K562 (cell line): ENCODE measurements around the gene MYOZ1. TPM values are rescaled to one million over a fixed set of nuclear protein-coding genes. Genes with fewer than 3 reads are reported as not detected.

Experiments used
- BRD9 ChIP-seq: fragments of 450-650 bp; IDR thresholded peaks from 2 replicates; pipeline ENCODE4 v1.6.1; 2018; ENCODE audit warnings: low read depth; ENCODE audit not compliant: partially characterized antibody
- COPS2 ChIP-seq: fragments of 450-650 bp; conservative IDR thresholded peaks from 2 replicates; pipeline ENCODE4 v1.6.1; 2016; ENCODE audit warnings: mild to moderate bottlenecking, moderate library complexity
- FOXA1 ChIP-seq: fragments of 450-650 bp; IDR thresholded peaks from 2 replicates; pipeline ENCODE4 v1.6.1; 2016; ENCODE audit warnings: mild to moderate bottlenecking, borderline replicate concordance
- FOXM1 ChIP-seq, 2 experiments: fragments of 450-650 bp in 1 of 2; sonication (generic) in 1 of 2; formaldehyde crosslinking in 1 of 2; IDR thresholded peaks; 2 replicates each; pipeline versions ENCODE4 v1.6.1 to v1.9.0; 2017 to 2022; ENCODE audit warnings: low read depth in 2 of 2, mild to moderate bottlenecking in 2 of 2, missing genetic modification reagents in 1 of 2, moderate library complexity in 1 of 2
- HES1 ChIP-seq: fragments of 450-650 bp; IDR thresholded peaks from 2 replicates; pipeline ENCODE4 v1.6.1; 2016; ENCODE audit warnings: low read depth, mild to moderate bottlenecking, moderate library complexity
- HNRNPUL1 ChIP-seq: fragments of 200-400 bp; formaldehyde crosslinking; IDR thresholded peaks from 2 replicates; pipeline ENCODE4 v1.6.1; 2017; ENCODE audit warnings: low read length
- NFIX ChIP-seq: fragments of 250-450 bp; sonication (Bioruptor Pico); IDR thresholded peaks from 2 replicates; pipeline ENCODE4 v1.4.0; 2020; ENCODE audit warnings: low read depth, mild to moderate bottlenecking, moderate library complexity
- POLR3G ChIP-seq: IDR thresholded peaks from 2 replicates; pipeline ENCODE4 v1.6.1; 2011; ENCODE audit not compliant: insufficient read length, insufficient replicate concordance; ENCODE audit errors: extremely low read depth
- PTTG1 ChIP-seq: fragments of 450-650 bp; IDR thresholded peaks from 2 replicates; pipeline ENCODE4 v1.6.1; 2016; ENCODE audit warnings: low read depth, mild to moderate bottlenecking, missing genetic modification characterization, missing compliant biosample characterization
- SNRNP70 ChIP-seq: fragments of 200-400 bp; formaldehyde crosslinking; optimal IDR thresholded peaks from 2 replicates; pipeline ENCODE3; 2017; ENCODE audit warnings: low read depth, low read length
- TBP ChIP-seq: optimal IDR thresholded peaks from 2 replicates; pipeline ENCODE3; 2011; ENCODE audit warnings: low read depth, low read length, improper control_type of control experiment
- ZHX1 ChIP-seq: fragments of 150-350 bp; conservative IDR thresholded peaks from 2 replicates; pipeline ENCODE4 v1.6.1; 2014; ENCODE audit warnings: low read length
- ZNF212 ChIP-seq: fragments of 450-650 bp; formaldehyde crosslinking; IDR thresholded peaks from 2 replicates; pipeline ENCODE4 v1.4.0; 2020; ENCODE audit warnings: mild to moderate bottlenecking
- ZNF316 ChIP-seq: fragments of 450-650 bp; IDR thresholded peaks from 2 replicates; pipeline ENCODE4 v1.6.1; 2016
- polyA plus RNA-seq, 8 experiments: library from polyadenylated mRNA; depleted of rRNA in 4 of 8; stranded (reverse) in 5 of 8; unstranded in 3 of 8; fragments of >200 nt; fragmentation: Nextera tagmentation in 2 of 8; fragmentation: Illumina TruSeq in 1 of 8; extraction: Ambion mirVana in 2 of 8; extraction: Trizol in 1 of 8; gene quantifications; 2 replicates each; pipeline versions ENCODE4 v1.2.1 to v1.2.3, GENCODE V29; 2011 to 2014; ENCODE audit warnings: inconsistent platforms in 1 of 8, missing spikeins in 1 of 8
- total RNA-seq, 7 experiments: library from RNA; depleted of rRNA in 6 of 7; stranded (reverse); fragments of >200 nt in 6 of 7; fragmentation: Illumina TruSeq in 2 of 7; extraction: Trizol in 2 of 7; gene quantifications; 2 replicates each; pipeline versions ENCODE4 v1.2.1 to v1.2.3, GENCODE V29; 2011 to 2021; ENCODE audit warnings: low replicate concordance in 1 of 7
- TF ChIP-seq, protein P1 (sequence below), 2 experiments: fragments of 450-650 bp; IDR thresholded peaks; 2 replicates each; pipeline ENCODE4 v1.6.1; 2016; ENCODE audit warnings: mild to moderate bottlenecking in 2 of 2, borderline replicate concordance in 1 of 2, low read depth in 1 of 2, moderate library complexity in 1 of 2
- TF ChIP-seq, protein P2 (sequence below): fragments of 450-650 bp; IDR thresholded peaks from 2 replicates; pipeline ENCODE4 v1.6.1; 2017; ENCODE audit warnings: mild to moderate bottlenecking, moderate library complexity

MYOZ1 gene
- total and polyA plus RNA-seq, 9 of the 15 experiments (the other 6 are each of a cell fraction or from before 2014, with no cell fraction given): 0.03 to 0.18 (median 0.07) TPM; not detected in 5

GRCh38 chr10:73653701-73654100 is 12.4 kb upstream of the MYOZ1 start (continued):
- no peak for TF ChIP-seq SNRNP70
- TF ChIP-seq, protein P1, sequence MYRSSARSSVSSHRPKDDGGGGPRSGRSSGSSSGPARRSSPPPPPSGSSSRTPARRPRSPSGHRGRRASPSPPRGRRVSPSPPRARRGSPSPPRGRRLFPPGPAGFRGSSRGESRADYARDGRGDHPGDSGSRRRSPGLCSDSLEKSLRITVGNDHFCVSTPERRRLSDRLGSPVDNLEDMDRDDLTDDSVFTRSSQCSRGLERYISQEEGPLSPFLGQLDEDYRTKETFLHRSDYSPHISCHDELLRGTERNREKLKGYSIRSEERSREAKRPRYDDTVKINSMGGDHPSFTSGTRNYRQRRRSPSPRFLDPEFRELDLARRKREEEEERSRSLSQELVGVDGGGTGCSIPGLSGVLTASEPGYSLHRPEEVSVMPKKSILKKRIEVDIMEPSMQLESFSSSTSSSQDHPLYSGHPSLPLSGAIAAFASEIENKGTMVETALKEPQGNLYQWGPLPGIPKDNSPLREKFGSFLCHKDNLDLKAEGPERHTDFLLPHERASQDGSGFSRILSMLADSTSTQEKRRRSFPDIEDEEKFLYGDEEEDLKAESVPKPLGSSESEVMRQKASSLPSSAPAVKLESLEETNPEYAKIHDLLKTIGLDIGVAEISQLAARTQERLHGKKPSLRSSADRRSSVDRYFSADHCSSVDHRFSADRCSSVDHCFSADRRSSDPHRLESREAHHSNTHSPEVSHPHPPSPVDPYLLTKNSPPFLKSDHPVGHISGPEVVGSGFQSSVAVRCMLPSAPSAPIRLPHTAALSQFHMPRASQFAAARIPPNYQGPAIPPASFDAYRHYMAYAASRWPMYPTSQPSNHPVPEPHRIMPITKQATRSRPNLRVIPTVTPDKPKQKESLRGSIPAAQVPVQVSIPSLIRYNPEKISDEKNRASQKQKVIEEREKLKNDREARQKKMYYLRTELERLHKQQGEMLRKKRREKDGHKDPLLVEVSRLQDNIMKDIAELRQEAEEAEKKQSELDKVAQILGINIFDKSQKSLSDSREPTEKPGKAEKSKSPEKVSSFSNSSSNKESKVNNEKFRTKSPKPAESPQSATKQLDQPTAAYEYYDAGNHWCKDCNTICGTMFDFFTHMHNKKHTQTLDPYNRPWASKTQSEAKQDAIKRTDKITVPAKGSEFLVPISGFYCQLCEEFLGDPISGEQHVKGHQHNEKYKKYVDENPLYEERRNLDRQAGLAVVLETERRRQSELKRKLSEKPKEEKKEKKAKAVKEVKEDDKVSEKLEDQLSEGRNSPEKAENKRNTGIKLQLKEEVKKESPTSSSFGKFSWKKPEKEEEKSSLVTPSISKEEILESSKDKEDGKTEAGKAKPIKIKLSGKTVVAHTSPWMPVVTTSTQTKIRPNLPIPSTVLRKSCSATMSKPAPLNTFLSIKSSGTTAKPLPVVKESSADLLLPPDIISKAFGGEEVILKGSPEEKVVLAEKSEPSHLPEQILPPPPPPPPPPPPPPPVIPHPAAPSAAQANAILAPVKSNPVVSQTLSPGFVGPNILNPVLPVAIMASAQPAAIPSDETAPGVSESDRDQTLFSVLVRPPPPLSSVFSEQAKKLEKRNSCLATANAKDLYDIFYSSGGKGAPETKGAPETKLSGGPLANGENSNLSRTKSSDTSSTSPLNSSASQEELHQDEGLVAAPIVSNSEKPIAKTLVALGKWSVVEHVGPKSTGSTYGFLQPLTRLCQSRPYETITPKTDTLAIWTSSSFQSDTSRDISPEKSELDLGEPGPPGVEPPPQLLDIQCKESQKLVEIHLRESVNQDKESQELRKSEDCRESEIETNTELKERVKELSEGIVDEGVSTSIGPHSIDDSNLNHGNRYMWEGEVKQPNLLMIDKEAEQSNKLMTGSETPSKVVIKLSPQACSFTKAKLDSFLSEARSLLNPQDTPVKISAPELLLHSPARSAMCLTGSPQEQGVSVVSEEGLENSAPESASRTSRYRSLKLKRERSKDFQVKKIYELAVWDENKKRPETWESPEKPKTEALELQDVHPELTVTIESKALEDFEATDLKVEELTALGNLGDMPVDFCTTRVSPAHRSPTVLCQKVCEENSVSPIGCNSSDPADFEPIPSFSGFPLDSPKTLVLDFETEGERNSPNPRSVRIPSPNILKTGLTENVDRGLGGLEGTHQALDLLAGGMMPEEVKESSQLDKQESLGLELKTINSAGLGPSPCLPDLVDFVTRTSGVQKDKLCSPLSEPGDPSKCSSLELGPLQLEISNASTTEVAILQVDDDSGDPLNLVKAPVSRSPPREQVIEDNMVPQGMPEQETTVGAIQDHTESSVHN (IDR thresholded peaks at IDR 0.05; ENCODE audit: borderline replicate concordance in 1 of 2, low read depth in 1 of 2): no peak
- TF ChIP-seq FOXM1 (IDR thresholded peaks at IDR 0.05; ENCODE audit: low read depth): no peak
- TF ChIP-seq FOXM1 (CRISPR knock-in tag; IDR thresholded peaks at IDR 0.05; ENCODE audit: low read depth): no peak
- TF ChIP-seq BRD9: peak; percentile 66
- TF ChIP-seq, protein P2, sequence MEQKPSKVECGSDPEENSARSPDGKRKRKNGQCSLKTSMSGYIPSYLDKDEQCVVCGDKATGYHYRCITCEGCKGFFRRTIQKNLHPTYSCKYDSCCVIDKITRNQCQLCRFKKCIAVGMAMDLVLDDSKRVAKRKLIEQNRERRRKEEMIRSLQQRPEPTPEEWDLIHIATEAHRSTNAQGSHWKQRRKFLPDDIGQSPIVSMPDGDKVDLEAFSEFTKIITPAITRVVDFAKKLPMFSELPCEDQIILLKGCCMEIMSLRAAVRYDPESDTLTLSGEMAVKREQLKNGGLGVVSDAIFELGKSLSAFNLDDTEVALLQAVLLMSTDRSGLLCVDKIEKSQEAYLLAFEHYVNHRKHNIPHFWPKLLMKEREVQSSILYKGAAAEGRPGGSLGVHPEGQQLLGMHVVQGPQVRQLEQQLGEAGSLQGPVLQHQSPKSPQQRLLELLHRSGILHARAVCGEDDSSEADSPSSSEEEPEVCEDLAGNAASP: no peak
- TF ChIP-seq ZNF212 (CRISPR knock-in tag): no peak
- no peak for TF ChIP-seq NFIX (CRISPR knock-in tag)
- TF ChIP-seq HNRNPUL1: no peak
- TF ChIP-seq FOXA1: no peak
- TF ChIP-seq ZNF316: no peak
- TF ChIP-seq ZHX1: no peak
- no peak for TF ChIP-seq POLR3G
- no peak for TF ChIP-seq PTTG1
- no peak for TF ChIP-seq HES1
- no peak for TF ChIP-seq TBP
- TF ChIP-seq COPS2: no peak
